Heart left ventricle (tissue), 16 donors: Measurements from ENCODE around the gene ELFN2. TPM values are rescaled to one million over a fixed set of nuclear protein-coding genes. Genes with fewer than 3 reads are reported as not detected.
A peak's percentile ranks its signal among the peaks of the same experiment; 100 is the strongest.
"Not testable (repeated sequence)": the region's sequence is repeated elsewhere in the genome, so short reads cannot be mapped to it uniquely, and the experiment has no call there.

Source experiments
- ATAC-seq, 4 donors: fragments of 200-7000 bp; cut with Tn5 transposase; one replicate each; pipeline ENCODE4 v1.9.1; 2020 to 2022; ENCODE audit warnings: moderate library complexity in 4 of 4, mild to moderate bottlenecking in 3 of 4, moderate number of reproducible peaks in 1 of 4
- DNase-seq, 5 donors: peaks; one replicate each; pipeline ENCODE4 v3.0.0-alpha.2; 2020
- H3K27ac ChIP-seq, 12 donors: fragments of 200-600 bp; sonication (generic) in 4 of 12; one replicate each; pipeline versions ENCODE4 v1.5.0 to v1.8.0; 2016 to 2022; ENCODE audit warnings: mild to moderate bottlenecking in 2 of 12
- H3K27me3 ChIP-seq, 9 donors: fragments of 200-600 bp; sonication (generic) in 2 of 9; one replicate each; pipeline versions ENCODE4 v1.5.1 to v1.8.0; 2016 to 2022; ENCODE audit warnings: mild to moderate bottlenecking in 3 of 9
- H3K36me3 ChIP-seq, 9 donors: fragments of 200-600 bp; sonication (generic) in 2 of 9; one replicate each; pipeline versions ENCODE4 v1.5.0 to v1.8.0; 2018 to 2022; ENCODE audit warnings: mild to moderate bottlenecking in 2 of 9
- H3K4me1 ChIP-seq, 12 donors: fragments of 200-600 bp; sonication (generic) in 4 of 12; one replicate each; pipeline versions ENCODE4 v1.5.0 to v1.8.0; 2016 to 2022; ENCODE audit warnings: mild to moderate bottlenecking in 3 of 12
- H3K4me3 ChIP-seq, 12 donors: fragments of 200-600 bp; sonication (generic) in 4 of 12; one replicate each; pipeline versions ENCODE4 v1.5.0 to v1.8.0; 2017 to 2022; ENCODE audit warnings: mild to moderate bottlenecking in 9 of 12, moderate library complexity in 4 of 12
- H3K9me3 ChIP-seq, 12 donors: fragments of 200-600 bp; sonication (generic) in 4 of 12; one replicate each; pipeline versions ENCODE4 v1.5.0 to v1.8.0; 2016 to 2022; ENCODE audit warnings: mild to moderate bottlenecking in 1 of 12
- POLR2A ChIP-seq, 2 donors: fragments of 450-650 bp; IDR thresholded peaks; one replicate each; pipeline ENCODE4 v1.6.1; 2017; ENCODE audit warnings: antibody characterized with exemption in 2 of 2, mild to moderate bottlenecking in 2 of 2, moderate library complexity in 2 of 2
- WGBS, 4 donors: extraction: QIAGEN DNeasy Blood & Tissue Kit in 2 of 4; methylation state at CpG; one replicate each; pipeline versions ENCODE4 v1.1.5 to v1.1.7; 2013 to 2018; 5-methylcytosine and 5-hydroxymethylcytosine counted together
- intact Hi-C, 10 donors: fragments of 100-400 bp; cut with DNase I; formaldehyde crosslinking; loops; one replicate each; pipeline versions ENCODE4 v1.11.1 to v1.14.2; 2022
- polyA plus RNA-seq, 2 donors: library from polyadenylated mRNA; stranded (reverse); fragments of 200-250 nt; gene quantifications; one replicate each; pipeline ENCODE4 v1.2.3, GENCODE V29; 2013
- total RNA-seq, 9 donors: library from RNA; depleted of rRNA in 2 of 9; stranded (reverse); fragments of >200 nt in 2 of 9; fragmentation: NEBNext Ultra II Directional in 3 of 9; extraction: Animal tissue kit (Norgen Biotek cat#: 25700) in 3 of 9; gene quantifications; one replicate each; pipeline versions ENCODE4 v1.1.0 to v1.2.4, GENCODE V29; 2016 to 2023
- TF ChIP-seq, protein P1 (sequence below), 12 donors: fragments of 200-600 bp; sonication (generic) in 4 of 12; IDR thresholded peaks; one replicate each; pipeline versions ENCODE4 v1.5.0 to v1.8.0; 2018 to 2022; ENCODE audit warnings: antibody characterized with exemption in 12 of 12, mild to moderate bottlenecking in 5 of 12
- donor health status: ischemic (EF 13 %, LVEDD 7.1; RV severe dilation, severe dysfunction).
- donor health status: healthy with polysubstance abuse.
- donor health status: DM: no; HTN: yes; CAD: no.
- donor health status: DM: no; HTN: no; CAD: no.
- donor health status: ischemic (EF 25% LVEDD 6.9; RV normal size, moderate dysfunction).
- donor health status: ischemic (EF 25% LVEDD 5.7; RV mildly dilated, moderate dysfunction).
- donor health status: healthy.
- donor health status: DM: yes; HTN: yes; CAD: no.
- donor health status: ischemic (EF 35%, LVEDD 5.7; RV mildly dilated, moderate dysfunction).
- donor health status: nonischemic (EF 11% LVEDD 7.7; RV severe dilation, severe dysfunction).
- donor health status: DM: yes; HTN: yes; CAD: no.
- donor health status: PGD.
- donor health status: ischemic (EF 29% LVEDD 5.4; RV normal size, mild dysfunction).
- donor health status: nonischemic (EF 23%, LVEDD 6.1; RV moderate dilation, normal function).

ELFN2 gene
- total and polyA plus RNA-seq, 11 donors: 0.01 to 0.72 (median 0.05) TPM; not detected in 4

DNA sequence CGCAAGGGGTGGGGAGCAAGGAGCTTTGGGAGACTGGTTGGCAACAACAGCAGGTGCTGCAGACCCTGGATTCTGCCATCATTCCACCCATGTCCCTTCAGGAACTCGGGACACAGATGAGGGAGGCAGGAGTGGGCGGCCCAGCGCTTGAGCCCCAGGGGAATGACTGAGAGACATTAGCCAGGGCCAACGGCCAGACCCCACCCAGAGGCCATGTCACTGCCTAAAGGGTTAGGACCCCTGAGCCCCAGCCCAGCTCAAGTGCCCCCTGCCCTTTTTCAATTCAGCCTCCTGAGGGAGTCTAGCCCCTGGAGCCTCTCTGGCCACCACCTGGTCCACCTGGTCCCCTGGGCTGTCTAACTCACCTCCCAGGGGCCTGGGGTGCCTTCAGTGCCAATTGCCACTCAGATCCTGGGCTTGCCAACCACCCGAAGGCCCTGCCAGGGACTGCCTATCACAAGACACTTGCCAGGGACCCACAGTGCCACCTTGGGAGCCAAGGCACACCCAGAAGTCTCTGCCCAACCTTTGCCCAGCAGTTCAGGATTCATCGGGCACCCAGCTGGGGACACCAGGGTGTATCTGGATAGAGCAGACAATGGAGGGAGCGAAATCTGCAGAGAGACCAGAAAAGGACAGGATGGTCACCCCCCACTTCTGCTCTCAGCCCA is 42.3 kb upstream of the ELFN2 start:
- no peak for ATAC-seq

GRCh38 chr22:37468201-37468695 is 41.0 kb upstream of the ELFN2 start:
- DNase-seq, intact Hi-C loops, ATAC-seq, H3K4me3 ChIP-seq, H3K9me3 ChIP-seq, H3K27ac ChIP-seq, H3K4me1 ChIP-seq: not testable (repeated sequence)
- WGBS, 4 donors: 87 to 93% (median 91%) methylated on average over 14 of the region's 14 CpGs
- Histone ChIP-seq H3K36me3 (peaks cover 0 to 41% (median 0%) of the 10 kb centered on the region in 9 donors), H3K27me3 (peaks cover 0 to 23% (median 5%) of the 10 kb centered on the region in 9 donors)

More for the DNA sequence above, 42.3 kb upstream of the ELFN2 start:
- Histone ChIP-seq H3K27ac (no peak overlapping the region), H3K27me3 (peaks cover 0 to 23% (median 5%) of the 10 kb centered on the region in 9 donors), H3K4me3 (no peak overlapping the region), H3K36me3 (peaks cover 0 to 53% (median 0%) of the 10 kb centered on the region in 9 donors), H3K9me3 (no peaks in the 10 kb centered on the region), H3K4me1 (no peaks in the 10 kb centered on the region)
- TF ChIP-seq, protein P1, sequence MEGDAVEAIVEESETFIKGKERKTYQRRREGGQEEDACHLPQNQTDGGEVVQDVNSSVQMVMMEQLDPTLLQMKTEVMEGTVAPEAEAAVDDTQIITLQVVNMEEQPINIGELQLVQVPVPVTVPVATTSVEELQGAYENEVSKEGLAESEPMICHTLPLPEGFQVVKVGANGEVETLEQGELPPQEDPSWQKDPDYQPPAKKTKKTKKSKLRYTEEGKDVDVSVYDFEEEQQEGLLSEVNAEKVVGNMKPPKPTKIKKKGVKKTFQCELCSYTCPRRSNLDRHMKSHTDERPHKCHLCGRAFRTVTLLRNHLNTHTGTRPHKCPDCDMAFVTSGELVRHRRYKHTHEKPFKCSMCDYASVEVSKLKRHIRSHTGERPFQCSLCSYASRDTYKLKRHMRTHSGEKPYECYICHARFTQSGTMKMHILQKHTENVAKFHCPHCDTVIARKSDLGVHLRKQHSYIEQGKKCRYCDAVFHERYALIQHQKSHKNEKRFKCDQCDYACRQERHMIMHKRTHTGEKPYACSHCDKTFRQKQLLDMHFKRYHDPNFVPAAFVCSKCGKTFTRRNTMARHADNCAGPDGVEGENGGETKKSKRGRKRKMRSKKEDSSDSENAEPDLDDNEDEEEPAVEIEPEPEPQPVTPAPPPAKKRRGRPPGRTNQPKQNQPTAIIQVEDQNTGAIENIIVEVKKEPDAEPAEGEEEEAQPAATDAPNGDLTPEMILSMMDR (IDR thresholded peaks at IDR 0.05): no peak
- no peak for TF ChIP-seq POLR2A (IDR thresholded peaks at IDR 0.05)
- 77 to 88% (median 85%) methylated on average over 7 to 8 of the region's 8 CpGs for WGBS, 4 donors
- intact Hi-C loops: no loop called here
- DNase-seq: peak in 1 of 5 donors; percentile 51

- Histone ChIP-seq H3K27ac (no peak overlapping the region), H3K4me3 (no peak overlapping the region), H3K9me3 (no peaks in the 10 kb centered on the region), H3K27me3 (peaks cover 0 to 17% (median 2%) of the 10 kb centered on the region in 9 donors), H3K36me3 (peaks cover 0 to 38% (median 0%) of the 10 kb centered on the region in 9 donors), H3K4me1 (no peaks in the 10 kb centered on the region)
- TF ChIP-seq, protein P1 (IDR thresholded peaks at IDR 0.05): no peak
- no peak for TF ChIP-seq POLR2A (IDR thresholded peaks at IDR 0.05)
- DNase-seq (peak in 1 of 5 donors; percentile 52), ATAC-seq (no peak)
- intact Hi-C loops: no loop called here
- WGBS, 4 donors: 45 to 61% (median 57%) methylated on average over 14 of the region's 14 CpGs
These were observed 40.2 kb upstream of the ELFN2 start for GRCh38 chr22:37467391-37467955.

- H3K4me1 ChIP-seq: no peaks in the 10 kb centered on the region
- TF ChIP-seq, protein P1 (IDR thresholded peaks at IDR 0.05): no peak
- no peak overlapping the region for H3K27ac ChIP-seq
- H3K36me3 ChIP-seq: peaks cover 0 to 11% (median 0%) of the 10 kb centered on the region in 9 donors
- no peaks in the 10 kb centered on the region for H3K9me3 ChIP-seq
- ATAC-seq: no peak
- H3K4me3 ChIP-seq: no peak overlapping the region
- peaks cover 0 to 27% (median 0%) of the 10 kb centered on the region in 9 donors for H3K27me3 ChIP-seq
- 37 to 50% (median 46%) methylated on average over 4 of the region's 4 CpGs for WGBS, 4 donors
- intact Hi-C loops: no loop called here
- DNase-seq: peak in 1 of 5 donors; percentile 23
These were observed 36.9 kb upstream of the ELFN2 start for GRCh38 chr22:37464181-37464580.
